WERI-Rb-1 (cell line): ENCODE results near the gene MRPL28.
A peak's percentile ranks its signal among the peaks of the same experiment; 100 is the strongest.
"Not testable (repeated sequence)": the region's sequence is repeated elsewhere in the genome, so short reads cannot be mapped to it uniquely, and the experiment has no call there.

Source experiments
- DNase-seq: peaks from one replicate; pipeline ENCODE4 v3.0.0-alpha.2; 2020
- H3K27ac ChIP-seq: fragments of 250-450 bp; sonication (Bioruptor Pico); 2 replicates; pipeline ENCODE4 v1.5.1; 2020; ENCODE audit warnings: mild to moderate bottlenecking, moderate library complexity
- H3K27me3 ChIP-seq: fragments of 250-450 bp; sonication (Bioruptor Pico); 2 replicates; pipeline ENCODE4 v1.5.1; 2021; ENCODE audit warnings: mild to moderate bottlenecking, low read depth, moderate library complexity; ENCODE audit not compliant: insufficient read depth, severe bottlenecking
- H3K36me3 ChIP-seq: fragments of 250-450 bp; sonication (Bioruptor Pico); 2 replicates; pipeline ENCODE4 v1.5.1; 2020; ENCODE audit warnings: mild to moderate bottlenecking, moderate library complexity
- H3K4me3 ChIP-seq: 2 replicates; pipeline ENCODE4 v1.5.1; 2011; ENCODE audit warnings: low read depth, mild to moderate bottlenecking, control low read depth, low read length
- H3K9me3 ChIP-seq: fragments of 250-450 bp; sonication (Bioruptor Pico); 2 replicates; pipeline ENCODE4 v1.5.1; 2021; ENCODE audit warnings: mild to moderate bottlenecking, moderate library complexity; ENCODE audit not compliant: severe bottlenecking
- CTCF ChIP-seq: IDR thresholded peaks from 2 replicates; pipeline ENCODE4 v1.5.1; 2011; ENCODE audit warnings: low read depth, mild to moderate bottlenecking, control low read depth, inconsistent platforms, low read length

Gene MRPL28

GRCh38 chr16:392450-393030, 22.2 kb upstream of the MRPL28 start:
- H3K27ac ChIP-seq: no peak overlapping the region
- DNase-seq: no peak
- no peaks in the 10 kb centered on the region; the same call in 1 of the 2 replicates for H3K36me3 ChIP-seq
- no peak overlapping the region for H3K4me3 ChIP-seq
- no peaks in the 10 kb centered on the region for H3K27me3 ChIP-seq
- 0 out of 2 replicates have a peak, but pooled peaks have one; percentile 20 for TF ChIP-seq CTCF
- peaks cover 4% of the 10 kb centered on the region for H3K9me3 ChIP-seq

GRCh38 chr16:391885-392335, 21.6 kb upstream of the MRPL28 start:
- H3K36me3 ChIP-seq: no peaks in the 10 kb centered on the region; the same call in 1 of the 2 replicates
- H3K27me3 ChIP-seq: no peaks in the 10 kb centered on the region
- DNase-seq: peak; percentile 79
- H3K4me3 ChIP-seq: no peak overlapping the region
- H3K9me3 ChIP-seq: peaks cover 4% of the 10 kb centered on the region
- peak; percentile 99 for TF ChIP-seq CTCF
- no peak overlapping the region for H3K27ac ChIP-seq

GRCh38 chr16:389352-389751, 19.0 kb upstream of the MRPL28 start:
- TF ChIP-seq CTCF: no peak
- H3K36me3 ChIP-seq: no peaks in the 10 kb centered on the region; the same call in 1 of the 2 replicates
- H3K9me3 ChIP-seq: peaks cover 4% of the 10 kb centered on the region
- H3K4me3 ChIP-seq: no peak overlapping the region
- H3K27ac ChIP-seq: no peak overlapping the region
- peak; percentile 48 for DNase-seq
- no peaks in the 10 kb centered on the region for H3K27me3 ChIP-seq

- not testable (repeated sequence) for H3K4me3 ChIP-seq, DNase-seq, H3K36me3 ChIP-seq, H3K9me3 ChIP-seq, H3K27me3 ChIP-seq, H3K27ac ChIP-seq
Measured at GRCh38 chr16:387761-388666, 17.7 kb upstream of the MRPL28 start.

GRCh38 chr16:386641-387156, 16.4 kb upstream of the MRPL28 start:
- DNase-seq: no peak
- Histone ChIP-seq H3K4me3 (no peak overlapping the region), H3K9me3 (no peaks in the 10 kb centered on the region), H3K27me3 (no peaks in the 10 kb centered on the region), H3K36me3 (no peaks in the 10 kb centered on the region), H3K27ac (no peak overlapping the region)
- no peak for TF ChIP-seq CTCF
